Coronary artery (tissue), 2 donors: ENCODE data around the gene NFATC2.

ENCODE experiments used
- DNase-seq: peaks from one replicate; pipeline ENCODE4 v3.0.0-alpha.2; 2017; ENCODE audit warnings: low spot score
- H3K27ac ChIP-seq, 2 donors: fragments of 200-600 bp; sonication (generic); one replicate each; pipeline ENCODE4 v1.5.1; 2016 to 2019
- H3K4me3 ChIP-seq: fragments of 200-600 bp; sonication (generic); 2 replicates; pipeline ENCODE4 v1.5.1; 2016; ENCODE audit warnings: mild to moderate bottlenecking, moderate library complexity
- TF ChIP-seq, protein P1 (sequence below): fragments of 200-600 bp; sonication (generic); IDR thresholded peaks from one replicate; pipeline ENCODE4 v1.5.1; 2019; ENCODE audit warnings: antibody characterized with exemption

The NFATC2 gene

DNA sequence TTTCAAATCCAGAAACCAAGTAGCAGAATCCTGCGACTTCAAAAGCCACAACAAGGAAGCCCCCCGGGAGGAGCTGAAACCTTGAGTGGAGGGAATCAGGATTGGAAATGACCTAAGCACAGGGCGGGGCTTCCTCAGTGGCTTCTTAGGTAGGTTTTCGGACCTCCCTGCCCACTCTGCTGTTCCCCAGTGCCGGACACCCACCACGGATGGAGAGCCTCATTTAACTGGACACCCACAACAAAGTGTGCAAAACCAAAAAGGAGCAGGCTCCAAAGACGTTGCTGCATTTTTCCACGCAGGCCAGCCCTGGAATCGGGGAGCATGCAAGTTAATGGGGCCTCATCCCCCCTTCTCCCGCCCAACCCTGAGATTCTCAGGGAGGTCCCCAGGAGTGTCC lies 144.4 kb downstream of the NFATC2 start:
- Histone ChIP-seq H3K27ac (no peak overlapping the region), H3K4me3 (no peak overlapping the region)
- TF ChIP-seq, protein P1, sequence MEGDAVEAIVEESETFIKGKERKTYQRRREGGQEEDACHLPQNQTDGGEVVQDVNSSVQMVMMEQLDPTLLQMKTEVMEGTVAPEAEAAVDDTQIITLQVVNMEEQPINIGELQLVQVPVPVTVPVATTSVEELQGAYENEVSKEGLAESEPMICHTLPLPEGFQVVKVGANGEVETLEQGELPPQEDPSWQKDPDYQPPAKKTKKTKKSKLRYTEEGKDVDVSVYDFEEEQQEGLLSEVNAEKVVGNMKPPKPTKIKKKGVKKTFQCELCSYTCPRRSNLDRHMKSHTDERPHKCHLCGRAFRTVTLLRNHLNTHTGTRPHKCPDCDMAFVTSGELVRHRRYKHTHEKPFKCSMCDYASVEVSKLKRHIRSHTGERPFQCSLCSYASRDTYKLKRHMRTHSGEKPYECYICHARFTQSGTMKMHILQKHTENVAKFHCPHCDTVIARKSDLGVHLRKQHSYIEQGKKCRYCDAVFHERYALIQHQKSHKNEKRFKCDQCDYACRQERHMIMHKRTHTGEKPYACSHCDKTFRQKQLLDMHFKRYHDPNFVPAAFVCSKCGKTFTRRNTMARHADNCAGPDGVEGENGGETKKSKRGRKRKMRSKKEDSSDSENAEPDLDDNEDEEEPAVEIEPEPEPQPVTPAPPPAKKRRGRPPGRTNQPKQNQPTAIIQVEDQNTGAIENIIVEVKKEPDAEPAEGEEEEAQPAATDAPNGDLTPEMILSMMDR, result no peak
- DNase-seq, result no peak

DNA sequence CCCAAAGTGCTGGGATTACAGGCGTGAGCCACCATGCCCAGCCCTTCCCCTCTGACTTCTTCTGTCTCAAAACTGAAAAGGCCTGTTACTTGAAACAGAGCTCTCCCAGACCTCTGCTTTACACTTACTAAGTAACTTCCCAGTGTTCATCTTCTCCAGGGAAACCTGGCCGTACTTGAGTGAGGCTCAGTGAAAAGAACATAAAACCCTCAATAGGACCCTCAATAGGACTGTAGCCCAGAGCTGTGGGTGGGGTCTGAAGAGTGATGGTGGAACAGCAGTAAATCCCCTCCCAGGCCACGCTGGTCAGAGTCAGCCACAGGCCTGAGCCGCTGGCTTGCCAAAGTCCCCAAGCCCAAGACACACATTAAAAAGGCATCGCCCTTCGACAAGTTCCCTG lies 145.4 kb downstream of the NFATC2 start:
- TF ChIP-seq, protein P1, result no peak
- peak overlapping the region in 1 of 2 donors; percentile 60 for H3K27ac ChIP-seq
- DNase-seq, result no peak
- H3K4me3 ChIP-seq, result no peak overlapping the region

DNA sequence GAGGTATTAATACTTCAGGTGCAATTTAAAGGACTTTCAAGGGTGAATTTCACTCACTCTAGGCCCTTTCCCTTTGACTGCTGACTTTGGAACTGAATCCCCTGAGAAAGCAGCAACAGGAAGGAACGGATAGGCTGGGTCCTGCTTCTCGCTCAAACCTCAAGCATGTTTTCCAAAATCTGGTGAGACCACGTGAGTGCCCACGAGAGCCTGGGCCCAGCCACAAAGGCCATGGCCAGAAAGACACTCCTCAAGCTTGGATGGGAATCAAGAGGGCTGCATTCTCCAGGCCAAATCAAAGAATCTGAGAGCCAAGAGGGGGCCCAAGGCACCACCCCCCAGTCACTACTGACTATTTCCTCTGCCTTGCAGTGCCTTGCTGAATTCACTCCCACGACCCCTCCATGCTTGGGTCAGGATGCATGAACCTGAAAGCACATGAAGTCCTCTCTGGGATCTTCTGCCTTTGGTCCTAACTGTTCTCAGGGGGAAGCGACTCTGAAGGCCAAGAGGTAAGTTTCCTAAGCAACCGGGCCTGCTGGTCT lies 146.1 kb downstream of the NFATC2 start:
- TF ChIP-seq, protein P1, result no peak
- DNase-seq, result no peak
- H3K4me3 ChIP-seq, result no peak overlapping the region
- H3K27ac ChIP-seq, result peak overlapping the region; percentile 44 to 60

DNA sequence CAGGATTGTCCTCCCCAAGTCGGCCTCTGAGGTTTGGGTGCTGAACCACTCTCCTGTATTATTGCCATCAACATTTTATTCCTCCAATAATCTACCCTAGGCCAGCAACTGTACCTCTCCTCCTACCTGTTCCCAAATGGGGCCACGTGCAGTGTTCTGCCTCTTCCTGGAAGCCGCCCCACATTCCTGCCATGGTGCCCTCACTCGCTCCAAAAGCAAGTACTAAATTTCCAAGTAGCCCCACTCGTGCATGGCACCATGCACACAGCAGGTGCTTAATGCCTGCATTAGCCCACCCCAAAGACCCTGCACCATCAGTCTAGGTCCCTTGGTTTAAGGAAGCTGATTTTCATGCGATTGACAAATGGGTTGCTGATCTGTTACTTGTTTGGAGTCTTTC lies 147.8 kb downstream of the NFATC2 start:
- no peak overlapping the region for H3K27ac ChIP-seq
- no peak overlapping the region for H3K4me3 ChIP-seq
- no peak for DNase-seq
- TF ChIP-seq, protein P1, result no peak

DNA sequence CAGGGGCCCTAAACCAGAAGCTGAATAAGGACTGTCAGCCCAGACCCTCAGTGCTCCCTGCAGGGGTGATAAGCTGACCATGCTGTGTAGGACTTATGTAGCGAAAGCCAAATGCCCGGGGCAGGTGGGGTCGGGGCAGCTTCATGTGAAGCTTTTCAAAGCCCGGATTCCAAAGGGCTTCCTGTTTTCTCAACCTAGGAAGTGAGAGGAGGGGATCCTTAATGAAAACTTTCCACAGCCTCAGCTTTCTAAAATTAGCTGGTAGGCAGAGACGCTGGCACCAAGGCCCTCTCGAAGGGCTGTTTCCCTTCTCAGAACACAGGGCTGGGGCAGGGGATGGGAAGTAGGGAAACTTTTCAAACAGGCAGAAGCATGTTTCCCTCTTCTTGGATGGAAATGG lies 148.9 kb downstream of the NFATC2 start:
- peak overlapping the region; percentile 28 to 76 for H3K27ac ChIP-seq
- TF ChIP-seq, protein P1, result no peak
- H3K4me3 ChIP-seq, result no peak overlapping the region
- no peak for DNase-seq

DNA sequence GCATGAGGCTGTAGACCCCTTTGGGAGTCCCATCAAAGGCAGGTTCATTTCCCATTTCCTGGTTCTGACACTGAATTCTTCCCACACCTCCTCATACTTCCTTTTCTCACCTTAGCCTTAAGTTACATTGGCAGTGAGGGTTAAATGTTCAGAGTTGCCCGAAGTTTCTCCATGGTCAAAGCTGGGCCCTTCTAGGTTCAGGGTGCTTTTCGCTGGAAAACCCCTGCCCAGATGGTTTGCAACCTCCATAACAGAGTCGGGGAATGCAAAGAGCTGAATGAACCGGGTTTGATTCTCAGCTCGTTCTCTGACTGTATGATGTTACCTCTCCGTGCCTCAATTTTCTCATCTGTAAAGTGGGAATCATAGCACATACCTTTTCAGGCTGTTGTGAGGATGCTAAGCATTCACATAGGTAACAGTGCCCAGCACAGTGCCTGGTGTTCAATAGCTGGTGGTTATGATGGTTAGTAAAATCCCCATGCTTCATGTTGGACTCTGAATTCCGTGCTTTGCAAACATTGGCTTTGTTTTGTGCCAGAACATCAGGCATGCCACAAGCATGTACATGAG lies 149.8 kb downstream of the NFATC2 start:
- TF ChIP-seq, protein P1, result no peak
- DNase-seq, result no peak
- Histone ChIP-seq H3K27ac (no peak overlapping the region), H3K4me3 (no peak overlapping the region)

DNA sequence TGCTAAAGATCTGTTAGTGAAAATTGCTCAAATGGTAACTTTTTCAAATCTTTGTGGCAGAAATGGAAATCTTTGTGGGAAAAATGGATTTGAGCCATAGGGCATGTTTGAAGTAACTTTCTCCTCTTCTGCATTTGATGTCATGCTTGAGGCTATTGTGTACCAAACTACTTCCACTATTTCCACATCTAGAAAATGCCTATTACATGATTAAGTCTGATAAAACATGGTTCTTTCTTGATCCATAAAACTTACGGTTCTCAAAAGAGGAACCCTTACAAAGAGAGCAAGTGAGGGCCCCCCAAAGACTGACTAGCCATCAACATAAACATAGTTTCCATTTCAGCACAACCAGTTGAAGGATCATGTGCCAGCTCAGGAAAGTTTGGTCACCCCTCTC lies 150.6 kb downstream of the NFATC2 start:
- TF ChIP-seq, protein P1, result no peak
- Histone ChIP-seq H3K4me3 (no peak overlapping the region), H3K27ac (no peak overlapping the region)
- DNase-seq, result no peak
